HCT116 (cell line): ENCODE results near the gene PRR4. TPM values are rescaled to one million over a fixed set of nuclear protein-coding genes. Genes with fewer than 3 reads are reported as not detected.

Source experiments
- ATAC-seq: fragments of 200-7000 bp; cut with Tn5 transposase; 2 replicates; pipeline ENCODE4 v1.9.1; 2020; ENCODE audit warnings: mild to moderate bottlenecking, moderate library complexity
- BruUV-seq: library from RNA; stranded (reverse); fragments of 400-500 nt; replicated peaks from 2 replicates; lab custom pipeline; 2021; lab: Mats Ljungman, UMichigan
- CTCF ChIA-PET: fragments of 300-600 bp; sonication (Branson Sonifier 250); formaldehyde crosslinking; loops from one replicate; lab custom pipeline; 2021; ENCODE audit warnings: antibody characterized with exemption; lab: Charles Lee
- POLR2A ChIA-PET: fragments of 300-600, 350-600 bp; sonication (Branson Sonifier 250); formaldehyde crosslinking; loops from one replicate; lab custom pipeline; 2021; ENCODE audit warnings: antibody characterized with exemption; lab: Charles Lee
- RAD21 ChIA-PET, 2 experiments: fragments of 300-600 bp; sonication (Branson Sonifier 250); formaldehyde crosslinking; loops; one replicate each; lab custom pipeline; 2023; ENCODE audit warnings: low total read pairs in 2 of 2; ENCODE audit not compliant: uncharacterized antibody in 2 of 2, unreplicated experiment in 2 of 2, low non-redundant PET in 1 of 2; lab: Charles Lee
- DNase-seq: peaks from one replicate; pipeline ENCODE4 v3.0.0-alpha.2; 2010; ENCODE audit warnings: low read depth, low spot score
- H2AFZ ChIP-seq: fragments of 200-600 bp; shearing (Covaris generic), sonication (generic); 2 replicates; pipeline ENCODE4 v1.6.1; 2017; ENCODE audit warnings: low read depth, mixed run types, mixed read lengths, antibody characterized with exemption, low read length; ENCODE audit not compliant: poor library complexity, severe bottlenecking
- H3K27ac ChIP-seq: 2 replicates; pipeline ENCODE4 v1.5.1; 2012; ENCODE audit warnings: low read depth, low read length
- H3K27me3 ChIP-seq: fragments of 200-600 bp; sonication (generic); 2 replicates; pipeline ENCODE4 v1.6.1; 2016; ENCODE audit warnings: mixed run types, low read length, mixed read lengths; ENCODE audit not compliant: insufficient read depth
- H3K36me3 ChIP-seq, 2 experiments: fragments of 200-500 bp in 1 of 2; fragments of 200-600 bp in 1 of 2; sonication (Bioruptor generic) in 1 of 2; sonication (generic) in 1 of 2; 2 replicates each; pipeline versions ENCODE4 v1.5.1 to v1.6.1; 2014 to 2016; ENCODE audit warnings: low read length in 2 of 2, inconsistent platforms in 1 of 2, mixed read lengths in 1 of 2, mixed run types in 1 of 2; ENCODE audit not compliant: insufficient read depth in 2 of 2, control insufficient read depth in 1 of 2
- H3K4me1 ChIP-seq, 2 experiments: fragments of 200-600 bp in 1 of 2; sonication (generic) in 1 of 2; 2 replicates each; pipeline versions ENCODE4 v1.5.1 to v1.6.1; 2012 to 2017; ENCODE audit warnings: low read length in 2 of 2, inconsistent platforms in 1 of 2, mild to moderate bottlenecking in 1 of 2, mixed read lengths in 1 of 2, mixed run types in 1 of 2, moderate library complexity in 1 of 2; ENCODE audit not compliant: insufficient read depth in 2 of 2, control insufficient read depth in 1 of 2
- H3K4me2 ChIP-seq: fragments of 200-600 bp; sonication (generic); 2 replicates; pipeline ENCODE4 v1.6.1; 2017; ENCODE audit warnings: mixed run types, low read length, mixed read lengths
- H3K4me3 ChIP-seq, 2 experiments: fragments of 200-600 bp in 1 of 2; sonication (generic) in 1 of 2; replicated peaks in 1 of 2; 2 replicates each; pipeline ENCODE4 v1.5.1; 2011 to 2016; ENCODE audit warnings: low read length in 2 of 2, control low read depth in 1 of 2, low read depth in 1 of 2, mild to moderate bottlenecking in 1 of 2, mixed read lengths in 1 of 2, mixed run types in 1 of 2
- H3K79me2 ChIP-seq: fragments of 200-600 bp; sonication (generic); 2 replicates; pipeline ENCODE4 v1.6.1; 2017; ENCODE audit warnings: mild to moderate bottlenecking, mixed run types, low read length, moderate library complexity, mixed read lengths; ENCODE audit not compliant: insufficient read depth
- H3K9ac ChIP-seq: fragments of 200-600 bp; sonication (generic); 2 replicates; pipeline ENCODE4 v1.6.1; 2016; ENCODE audit warnings: low read length, mixed read lengths
- H3K9me2 ChIP-seq: fragments of 200-600 bp; sonication (generic), shearing (Covaris generic); 2 replicates; pipeline ENCODE4 v1.6.1; 2017; ENCODE audit warnings: mixed run types, mild to moderate bottlenecking, moderate library complexity; ENCODE audit not compliant: insufficient read depth
- H3K9me3 ChIP-seq, 2 experiments: fragments of 200-500 bp in 1 of 2; fragments of 200-600 bp in 1 of 2; sonication (Bioruptor generic) in 1 of 2; sonication (generic) in 1 of 2; 2 replicates each; pipeline ENCODE4 v1.6.1; 2014 to 2017; ENCODE audit warnings: low read length in 2 of 2, mixed read lengths in 2 of 2, inconsistent platforms in 1 of 2, low read depth in 1 of 2, mild to moderate bottlenecking in 1 of 2, mixed run types in 1 of 2, moderate library complexity in 1 of 2; ENCODE audit not compliant: control insufficient read depth in 1 of 2, insufficient read depth in 1 of 2
- H4K20me1 ChIP-seq: fragments of 200-600 bp; sonication (generic), shearing (Covaris generic); 2 replicates; pipeline ENCODE4 v1.6.1; 2017; ENCODE audit warnings: mixed run types, mild to moderate bottlenecking, moderate library complexity; ENCODE audit not compliant: insufficient read depth
- CEBPB ChIP-seq: IDR thresholded peaks from 2 replicates; pipeline ENCODE4 v1.6.1; 2012; ENCODE audit warnings: low read depth
- EGR1 ChIP-seq: IDR thresholded peaks from 2 replicates; pipeline ENCODE4 v1.6.1; 2012; ENCODE audit warnings: low read depth
- ELF1 ChIP-seq: IDR thresholded peaks from 2 replicates; pipeline ENCODE4 v1.6.1; 2012; ENCODE audit warnings: low read depth, borderline replicate concordance
- POLR2A ChIP-seq: IDR thresholded peaks from 2 replicates; pipeline ENCODE4 v1.7.0; 2011; ENCODE audit warnings: borderline replicate concordance; ENCODE audit not compliant: insufficient read depth, insufficient read length; ENCODE audit errors: extremely low read depth
- POLR2AphosphoS5 ChIP-seq: IDR thresholded peaks from 2 replicates; pipeline ENCODE4 v1.6.1; 2011; ENCODE audit warnings: mild to moderate bottlenecking, low read depth, low read length, moderate library complexity
- SIN3A ChIP-seq: IDR thresholded peaks from 2 replicates; pipeline ENCODE4 v1.6.1; 2012; ENCODE audit warnings: low read depth
- SRF ChIP-seq: IDR thresholded peaks from 2 replicates; pipeline ENCODE4 v1.6.1; 2012; ENCODE audit warnings: low read depth
- ZFX ChIP-seq: fragments of 450-650 bp; IDR thresholded peaks from 2 replicates; pipeline ENCODE4 v1.6.1; 2017
- intact Hi-C: fragments of 100-400 bp; cut with micrococcal nuclease; formaldehyde crosslinking; loops from 2 replicates; pipeline ENCODE4 v1.10.0; 2022
- total RNA-seq: library from RNA; stranded (reverse); gene quantifications from one replicate; pipeline ENCODE4 v1.2.1, GENCODE V29; 2021; ENCODE audit not compliant: unreplicated experiment
- TF ChIP-seq, protein P1 (sequence below): IDR thresholded peaks from 2 replicates; pipeline ENCODE4 v1.6.1; 2011; ENCODE audit warnings: mild to moderate bottlenecking, low read length, moderate library complexity; ENCODE audit not compliant: insufficient replicate concordance; ENCODE audit errors: extremely low read depth
- TF ChIP-seq, protein P2 (sequence below): IDR thresholded peaks from 2 replicates; pipeline ENCODE4 v1.6.1; 2012; ENCODE audit warnings: low read depth

The PRR4 gene
- total RNA-seq, 1 experiment from 2014 or later = 2.2 TPM

DNA sequence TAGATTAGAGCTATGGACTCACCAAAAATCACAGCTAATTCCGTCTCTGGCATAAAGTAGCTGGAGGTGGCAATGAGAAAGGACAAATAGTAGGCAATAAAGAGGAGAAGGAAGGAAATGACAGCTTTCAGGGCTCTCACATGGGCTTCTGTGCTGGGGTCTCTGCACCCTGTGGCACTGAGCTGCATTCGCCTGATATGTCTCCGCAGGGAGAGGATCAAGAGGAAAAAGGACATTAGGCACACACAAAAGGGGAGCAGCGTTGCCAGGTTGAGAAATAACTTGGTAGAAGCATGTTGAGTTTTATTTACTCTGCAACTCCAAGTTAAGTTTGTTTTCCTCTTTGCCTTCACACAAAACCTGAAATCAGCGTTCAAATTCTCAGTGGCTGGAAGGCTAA is 47.5 kb downstream of the PRR4 start:
- Histone ChIP-seq H2AFZ (no peak overlapping the region), H3K9me2 (no peaks in the 10 kb centered on the region), H3K4me1 (no peaks in the 10 kb centered on the region), H3K4me3 (no peak overlapping the region), H3K79me2 (no peaks in the 10 kb centered on the region), H3K9me3 (no peaks in the 10 kb centered on the region), H4K20me1 (no peaks in the 10 kb centered on the region), H3K4me2 (no peak overlapping the region), H3K9ac (no peak overlapping the region), H3K27ac (no peak overlapping the region), H3K36me3 (no peaks in the 10 kb centered on the region), H3K27me3 (no peaks in the 10 kb centered on the region)
- intact Hi-C loops = no loop called here
- RAD21 ChIA-PET = no interaction called here
- no TSS peak for BruUV-seq
- ATAC-seq = no peak
- CTCF ChIA-PET = no interaction called here
- no peak for DNase-seq
- POLR2A ChIA-PET = no interaction called here
- TF ChIP-seq, protein P1, sequence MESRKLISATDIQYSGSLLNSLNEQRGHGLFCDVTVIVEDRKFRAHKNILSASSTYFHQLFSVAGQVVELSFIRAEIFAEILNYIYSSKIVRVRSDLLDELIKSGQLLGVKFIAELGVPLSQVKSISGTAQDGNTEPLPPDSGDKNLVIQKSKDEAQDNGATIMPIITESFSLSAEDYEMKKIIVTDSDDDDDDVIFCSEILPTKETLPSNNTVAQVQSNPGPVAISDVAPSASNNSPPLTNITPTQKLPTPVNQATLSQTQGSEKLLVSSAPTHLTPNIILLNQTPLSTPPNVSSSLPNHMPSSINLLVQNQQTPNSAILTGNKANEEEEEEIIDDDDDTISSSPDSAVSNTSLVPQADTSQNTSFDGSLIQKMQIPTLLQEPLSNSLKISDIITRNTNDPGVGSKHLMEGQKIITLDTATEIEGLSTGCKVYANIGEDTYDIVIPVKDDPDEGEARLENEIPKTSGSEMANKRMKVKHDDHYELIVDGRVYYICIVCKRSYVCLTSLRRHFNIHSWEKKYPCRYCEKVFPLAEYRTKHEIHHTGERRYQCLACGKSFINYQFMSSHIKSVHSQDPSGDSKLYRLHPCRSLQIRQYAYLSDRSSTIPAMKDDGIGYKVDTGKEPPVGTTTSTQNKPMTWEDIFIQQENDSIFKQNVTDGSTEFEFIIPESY = no peak
- no peak for TF ChIP-seq EGR1
- no peak for TF ChIP-seq SIN3A
- TF ChIP-seq ZFX = no peak
- no peak for TF ChIP-seq SRF
- TF ChIP-seq POLR2A = no peak
- no peak for TF ChIP-seq POLR2AphosphoS5
- TF ChIP-seq ELF1 = no peak
- TF ChIP-seq CEBPB = no peak
- TF ChIP-seq, protein P2, sequence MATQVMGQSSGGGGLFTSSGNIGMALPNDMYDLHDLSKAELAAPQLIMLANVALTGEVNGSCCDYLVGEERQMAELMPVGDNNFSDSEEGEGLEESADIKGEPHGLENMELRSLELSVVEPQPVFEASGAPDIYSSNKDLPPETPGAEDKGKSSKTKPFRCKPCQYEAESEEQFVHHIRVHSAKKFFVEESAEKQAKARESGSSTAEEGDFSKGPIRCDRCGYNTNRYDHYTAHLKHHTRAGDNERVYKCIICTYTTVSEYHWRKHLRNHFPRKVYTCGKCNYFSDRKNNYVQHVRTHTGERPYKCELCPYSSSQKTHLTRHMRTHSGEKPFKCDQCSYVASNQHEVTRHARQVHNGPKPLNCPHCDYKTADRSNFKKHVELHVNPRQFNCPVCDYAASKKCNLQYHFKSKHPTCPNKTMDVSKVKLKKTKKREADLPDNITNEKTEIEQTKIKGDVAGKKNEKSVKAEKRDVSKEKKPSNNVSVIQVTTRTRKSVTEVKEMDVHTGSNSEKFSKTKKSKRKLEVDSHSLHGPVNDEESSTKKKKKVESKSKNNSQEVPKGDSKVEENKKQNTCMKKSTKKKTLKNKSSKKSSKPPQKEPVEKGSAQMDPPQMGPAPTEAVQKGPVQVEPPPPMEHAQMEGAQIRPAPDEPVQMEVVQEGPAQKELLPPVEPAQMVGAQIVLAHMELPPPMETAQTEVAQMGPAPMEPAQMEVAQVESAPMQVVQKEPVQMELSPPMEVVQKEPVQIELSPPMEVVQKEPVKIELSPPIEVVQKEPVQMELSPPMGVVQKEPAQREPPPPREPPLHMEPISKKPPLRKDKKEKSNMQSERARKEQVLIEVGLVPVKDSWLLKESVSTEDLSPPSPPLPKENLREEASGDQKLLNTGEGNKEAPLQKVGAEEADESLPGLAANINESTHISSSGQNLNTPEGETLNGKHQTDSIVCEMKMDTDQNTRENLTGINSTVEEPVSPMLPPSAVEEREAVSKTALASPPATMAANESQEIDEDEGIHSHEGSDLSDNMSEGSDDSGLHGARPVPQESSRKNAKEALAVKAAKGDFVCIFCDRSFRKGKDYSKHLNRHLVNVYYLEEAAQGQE = no peak

Other genes starting within 250 kb of the PRR4 start
- gene MAGOHB, start 235.9 kb downstream of the PRR4 start, total RNA-seq = 55.8 TPM
- gene STYK1, start 175.4 kb downstream of the PRR4 start, total RNA-seq = 4.4 TPM
- 419 TPM for gene YBX3, start 126.2 kb downstream of the PRR4 start, total RNA-seq
- not detected for gene TAS2R7, start 46.8 kb downstream of the PRR4 start, total RNA-seq
- not detected for gene TAS2R8, start 42.2 kb downstream of the PRR4 start, total RNA-seq
- gene TAS2R9, start 39.3 kb downstream of the PRR4 start, total RNA-seq = not detected
- gene TAS2R10, start 23.1 kb downstream of the PRR4 start, total RNA-seq = 0.81 TPM
- 5.9 TPM for gene PRH1, start 34.8 kb upstream of the PRR4 start, total RNA-seq
- gene TAS2R13, start 60.1 kb upstream of the PRR4 start, total RNA-seq = 0.91 TPM
- not detected for gene PRH2, start 79.8 kb upstream of the PRR4 start, total RNA-seq
- gene TAS2R14, start 89.8 kb upstream of the PRR4 start, total RNA-seq = 1.9 TPM
- gene TAS2R50, start 137.4 kb upstream of the PRR4 start, total RNA-seq = 0.54 TPM
- gene TAS2R20, start 148.8 kb upstream of the PRR4 start, total RNA-seq = 0.76 TPM
- gene TAS2R19, start 173.1 kb upstream of the PRR4 start, total RNA-seq = 1.6 TPM
- 1.7 TPM for gene TAS2R31, start 181.9 kb upstream of the PRR4 start, total RNA-seq
- 0.42 TPM for gene TAS2R46, start 212.8 kb upstream of the PRR4 start, total RNA-seq
- not detected for gene TAS2R43, start 242.8 kb upstream of the PRR4 start, total RNA-seq